ENCODE measurements around the gene STK31.
"Not testable (repeated sequence)": the region's sequence is repeated elsewhere in the genome, so short reads cannot be mapped to it uniquely, and the experiment has no call there.

- not testable (repeated sequence) for TF ChIP-seq CTCF, POLR2A (IDR thresholded peaks at IDR 0.05)
These were observed 26.0 kb upstream of the STK31 start for GRCh38 chr7:23684041-23684440.
